Muscle of arm (tissue), 12 donors: ENCODE data around the gene ANO4. TPM values are rescaled to one million over a fixed set of nuclear protein-coding genes. Genes with fewer than 3 reads are reported as not detected.

Experiments used
- polyA plus RNA-seq, 12 donors: library from polyadenylated mRNA; unstranded; fragments of 120-200 nt; gene quantifications; one replicate each; pipeline ENCODE4 v1.2.1, GENCODE V29; 2013; ENCODE audit not compliant: insufficient read length in 12 of 12

The ANO4 gene
- polyA plus RNA-seq, 12 donors, result 0.60 to 2.3 (median 1.3) TPM; not detected in 2

Other genes starting within 250 kb of the ANO4 start
- gene GAS2L3, start 221.1 kb upstream of the ANO4 start, polyA plus RNA-seq, result 10 to 100 TPM in 11 of 12 donors, not detected in 1; 11.9 to 31.0 (median 23.1) TPM